Frontal cortex (tissue), 4 donors: ENCODE results near the gene PDCL3. TPM values are rescaled to one million over a fixed set of nuclear protein-coding genes. Genes with fewer than 3 reads are reported as not detected.

Experiments
- DNase-seq, 2 donors: peaks; one replicate each; pipeline ENCODE4 v3.0.0; 2012; ENCODE audit warnings: low spot score in 2 of 2
- FAIRE-seq: peaks from 2 replicates; lab custom pipeline; 2012; peaks lifted over from hg19 to GRCh38; lab: Jason Lieb, UNC
- total RNA-seq: library from RNA; depleted of rRNA; stranded (reverse); fragments of >200 nt; gene quantifications from one replicate; pipeline ENCODE4 v1.2.3, GENCODE V29; 2014
- donor health status: control.
- donor health status: control.
- donor health status: control.

Gene PDCL3
- total RNA-seq, 1 donor from 2014 or later, result 9.8 TPM

DNA sequence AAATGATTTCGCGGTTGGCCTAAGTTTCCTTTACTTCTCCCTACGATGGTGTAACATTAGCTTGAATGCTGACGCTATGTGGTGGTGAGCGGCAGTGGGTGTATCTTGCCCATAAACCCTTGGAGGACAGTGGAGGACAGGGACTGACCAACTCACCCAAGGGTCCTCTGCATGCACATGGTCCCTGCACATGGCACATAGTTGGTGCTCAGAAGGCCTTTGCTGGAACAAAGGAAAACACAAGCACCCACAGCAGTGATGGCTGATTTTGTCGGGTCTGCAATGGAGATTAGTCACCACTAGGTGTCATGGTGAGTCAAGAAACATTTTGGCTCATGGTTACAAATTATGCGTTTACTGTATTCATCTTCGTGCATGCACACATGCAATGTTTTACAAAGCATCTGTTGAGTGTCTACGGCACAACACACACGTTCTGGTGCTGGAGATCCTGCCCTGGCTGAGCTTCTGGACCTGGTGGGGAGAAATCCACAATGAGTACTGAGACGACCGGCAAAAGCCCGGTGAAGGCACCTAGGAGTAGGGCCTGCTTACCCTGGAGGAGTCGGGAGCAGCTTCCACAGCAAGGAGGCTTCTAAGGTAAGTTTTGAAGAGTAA is 44.0 kb downstream of the PDCL3 start:
- no peak for FAIRE-seq
- peak; percentile 49 to 64 for DNase-seq

DNA sequence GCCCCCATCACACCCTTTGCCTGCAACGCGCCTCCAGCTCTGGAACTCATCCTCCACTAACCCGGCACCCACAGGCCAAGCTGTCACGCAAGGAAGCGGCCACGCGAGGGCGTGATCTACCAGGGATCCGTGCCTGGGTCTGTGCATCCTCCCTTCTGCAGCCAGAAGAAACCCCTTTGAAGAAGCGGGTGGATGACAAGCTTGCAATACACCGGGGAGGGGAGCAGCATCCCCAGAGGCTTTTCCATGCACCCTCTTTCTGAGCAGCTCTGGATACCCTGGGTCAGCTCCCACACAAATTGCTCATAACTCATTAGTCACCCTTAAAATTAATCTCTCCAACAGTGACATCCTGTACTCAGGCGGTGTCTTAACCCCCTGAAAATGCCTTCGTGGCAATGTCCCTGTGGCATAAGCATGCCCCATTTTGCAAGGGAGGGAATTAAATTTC is 47.6 kb downstream of the PDCL3 start:
- FAIRE-seq (no peak), DNase-seq (peak; percentile 33 to 73)

DNA sequence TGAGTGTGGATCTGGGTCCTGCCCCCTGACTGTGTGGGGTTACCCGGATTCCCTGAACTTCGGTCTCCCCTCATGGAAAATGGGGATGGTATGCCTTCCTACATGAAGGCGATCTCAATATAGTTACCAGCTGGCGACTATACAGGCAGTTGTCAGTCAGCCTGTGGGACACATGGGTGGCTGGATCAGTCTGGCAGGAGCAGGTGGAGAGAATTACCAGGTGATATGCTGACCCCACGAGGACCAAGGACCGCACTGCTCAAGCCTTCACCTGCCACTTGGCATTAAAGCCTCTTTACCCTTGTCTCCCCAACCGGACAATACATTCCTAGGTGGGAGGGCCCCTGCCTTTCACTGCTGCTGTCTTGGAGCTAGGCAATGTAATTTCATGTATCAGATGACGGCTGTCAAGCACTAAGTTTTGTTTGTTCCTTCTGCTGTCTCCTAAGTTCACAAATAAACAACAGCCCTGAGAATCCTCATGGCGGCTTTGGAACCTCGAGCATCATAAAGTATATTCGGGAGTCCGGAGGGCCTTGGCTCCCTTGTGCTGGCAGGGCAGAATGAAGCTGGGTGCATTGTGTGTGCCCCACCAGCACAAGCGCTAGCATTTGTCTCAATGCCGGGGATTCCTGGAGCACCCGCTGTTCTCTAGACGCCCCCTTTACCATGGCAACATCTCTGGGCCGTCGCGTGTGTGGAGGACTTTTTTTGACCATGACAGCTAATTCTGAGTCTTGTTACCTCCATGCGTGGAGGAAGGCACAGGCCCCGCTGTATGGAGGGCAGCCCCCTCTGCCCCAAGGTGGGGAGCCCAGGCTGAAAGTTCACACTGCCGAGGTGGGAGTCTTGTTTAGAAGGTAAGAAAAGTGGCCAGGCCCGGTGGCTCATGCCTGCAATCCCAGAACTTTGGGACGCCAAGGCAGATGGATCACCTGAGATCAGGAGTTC is 48.6 kb downstream of the PDCL3 start:
- FAIRE-seq, result no peak
- DNase-seq, result no peak

DNA sequence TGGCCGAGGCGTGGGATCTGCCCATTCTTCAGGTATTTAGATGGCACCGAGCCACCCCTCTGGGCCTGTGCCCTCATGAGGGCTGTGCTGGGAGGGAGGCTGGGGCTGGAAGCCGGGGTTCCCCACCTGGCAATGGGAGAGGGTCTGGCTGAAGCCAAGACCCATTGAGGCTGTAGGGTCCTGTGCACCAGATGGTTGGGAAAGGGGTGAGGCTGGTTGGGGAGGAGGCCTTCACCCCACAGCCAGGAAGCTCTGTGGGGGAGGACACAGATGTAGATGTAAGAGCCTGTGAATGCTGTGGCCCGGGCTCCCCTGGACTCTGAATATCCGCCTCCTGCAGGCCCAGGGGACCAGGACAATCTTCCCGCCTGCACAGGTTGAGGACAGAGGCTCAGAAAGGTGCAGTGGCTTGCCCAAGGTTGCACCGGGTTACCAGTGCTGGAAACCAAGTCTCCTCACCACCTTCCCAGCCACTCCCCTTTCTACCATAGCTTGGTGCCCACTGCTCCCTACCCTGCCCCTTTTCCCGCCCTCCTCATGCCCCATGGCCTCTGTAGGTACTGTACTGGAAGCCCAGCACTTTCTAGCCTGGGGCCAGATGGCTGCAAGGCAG is 49.7 kb downstream of the PDCL3 start:
- FAIRE-seq (no peak), DNase-seq (no peak)

DNA sequence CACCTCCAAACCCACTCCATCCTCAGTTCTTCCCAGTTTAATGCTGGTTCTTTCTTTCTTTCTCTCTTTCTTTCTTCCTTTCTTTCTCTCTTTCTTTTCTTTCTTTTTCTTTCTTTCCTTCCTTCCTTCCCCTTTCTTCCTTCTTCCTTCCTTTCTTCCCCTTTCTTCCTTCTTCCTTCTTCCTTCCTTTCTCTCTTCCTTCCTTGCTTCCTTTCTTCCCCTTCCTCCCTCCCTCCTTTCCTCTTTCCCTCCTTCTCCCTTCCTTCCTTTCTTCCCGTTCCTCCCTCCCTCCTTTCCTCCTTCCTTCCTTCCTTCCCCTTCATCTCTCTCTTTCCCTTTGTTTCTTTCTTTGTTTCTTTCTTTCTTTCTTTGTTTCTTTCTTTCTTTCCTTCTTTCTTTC is 50.9 kb downstream of the PDCL3 start:
- FAIRE-seq, result no peak
- no peak for DNase-seq

DNA sequence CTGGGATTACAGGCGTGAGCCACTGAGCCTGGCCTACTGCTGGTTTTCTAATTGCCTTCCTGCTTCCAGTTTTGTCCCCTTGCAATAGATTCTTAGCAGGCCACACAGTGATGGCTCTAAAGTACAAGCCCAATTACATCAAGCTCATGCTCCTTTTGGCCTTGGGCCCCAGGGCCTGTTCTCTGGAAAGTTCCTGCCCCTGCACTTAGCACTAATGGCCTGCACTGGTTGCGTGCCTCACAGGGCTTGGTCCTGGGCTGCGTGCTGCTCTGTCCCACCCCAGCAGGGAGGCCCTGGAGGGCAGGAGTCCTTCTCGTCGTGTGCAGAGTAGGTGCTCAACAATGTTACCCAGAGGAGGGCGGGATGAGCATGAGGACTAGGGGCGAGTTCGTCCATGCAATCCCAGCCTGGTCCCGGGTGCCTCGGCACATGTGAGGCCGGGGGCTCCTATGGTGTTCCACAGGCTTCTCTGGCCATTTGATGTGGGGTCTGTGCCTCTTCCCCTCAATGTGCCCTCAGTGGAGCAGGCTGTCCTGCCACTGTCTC is 51.7 kb downstream of the PDCL3 start:
- DNase-seq, result no peak
- FAIRE-seq, result no peak

DNA sequence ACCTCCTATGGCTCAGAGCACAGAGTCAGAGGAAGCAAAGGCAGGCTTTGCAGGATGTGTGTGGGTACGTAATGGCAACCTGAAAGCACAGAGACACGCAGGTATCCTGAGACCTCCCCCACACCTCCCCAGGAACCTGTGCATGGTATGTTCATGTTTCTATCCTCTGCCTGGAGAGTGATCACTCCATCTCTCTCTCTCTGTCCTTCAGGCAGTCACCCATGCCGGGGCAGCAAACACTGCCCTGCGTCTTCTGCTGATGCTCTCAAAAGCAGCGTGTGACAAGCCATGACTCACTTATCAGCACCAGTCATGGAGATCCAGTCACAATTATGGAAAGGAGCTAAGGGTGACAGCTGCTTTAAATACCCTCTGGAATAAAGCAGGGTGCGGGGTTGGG is 52.7 kb downstream of the PDCL3 start:
- no peak for DNase-seq
- no peak for FAIRE-seq

DNA sequence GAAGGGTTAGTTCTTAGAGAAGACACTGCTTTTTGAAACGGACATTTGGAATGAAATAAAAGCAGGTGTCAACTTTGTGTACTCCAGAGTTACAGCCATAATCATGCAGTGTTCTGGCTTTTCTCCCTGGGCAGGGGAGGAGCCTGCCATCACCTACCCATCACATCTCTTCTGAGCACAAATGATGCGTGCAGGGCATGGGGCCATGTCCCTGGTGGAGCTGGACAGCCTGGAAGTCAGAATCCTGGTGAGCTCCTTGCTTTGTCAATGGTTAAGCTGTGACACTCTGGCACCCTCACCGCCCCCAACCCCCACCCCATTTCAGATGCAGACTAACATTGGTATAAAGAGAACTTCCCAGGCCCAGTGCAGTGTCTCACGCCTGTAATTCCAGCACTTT is 53.1 kb downstream of the PDCL3 start:
- DNase-seq (no peak), FAIRE-seq (no peak)

DNA sequence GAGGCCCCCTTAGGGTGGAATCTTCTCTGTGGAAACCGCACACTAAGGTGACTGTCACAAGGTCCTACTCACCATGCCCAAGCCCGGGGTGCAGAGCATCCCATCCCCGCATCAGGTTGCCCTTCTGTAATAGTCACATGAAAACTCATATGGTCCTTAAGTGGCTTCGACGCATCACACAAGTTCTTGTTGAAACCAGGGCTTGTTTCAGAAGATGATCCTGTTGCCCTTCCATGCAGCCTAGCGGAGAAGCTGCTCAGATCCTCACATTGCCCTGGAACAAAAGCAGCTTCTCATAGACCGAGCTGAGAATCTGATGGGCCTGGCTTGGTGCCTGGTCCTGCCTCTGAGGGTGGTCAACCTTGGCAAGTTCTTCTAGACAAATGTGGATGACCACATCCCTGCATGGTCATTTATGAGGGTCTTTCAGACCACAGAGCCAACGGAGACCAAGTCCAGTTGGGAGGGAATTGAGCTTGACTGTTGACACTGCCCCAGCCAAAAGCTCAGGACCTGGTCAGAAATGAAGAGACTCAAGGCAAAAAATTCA is 54.1 kb downstream of the PDCL3 start:
- FAIRE-seq (no peak), DNase-seq (no peak)

DNA sequence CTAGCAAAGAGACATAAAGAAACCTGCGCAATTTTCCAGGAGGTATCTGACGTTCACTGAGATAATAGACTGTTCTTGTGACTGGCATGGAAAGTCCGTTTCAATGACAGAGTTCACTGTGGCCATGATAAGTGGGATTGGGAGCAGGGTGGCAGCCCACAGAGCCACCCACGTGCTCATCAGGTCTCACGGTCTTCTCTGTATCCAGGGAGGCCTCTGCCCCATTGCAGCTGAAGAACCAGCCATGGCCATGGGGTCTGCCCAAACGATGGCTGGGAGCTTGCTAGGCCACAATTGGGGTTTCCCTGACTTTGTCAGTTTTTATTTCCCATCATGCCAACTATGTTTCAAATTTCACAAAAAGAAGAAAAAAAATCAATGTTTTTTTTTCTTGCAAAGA is 57.2 kb downstream of the PDCL3 start:
- DNase-seq (no peak), FAIRE-seq (no peak)

DNA sequence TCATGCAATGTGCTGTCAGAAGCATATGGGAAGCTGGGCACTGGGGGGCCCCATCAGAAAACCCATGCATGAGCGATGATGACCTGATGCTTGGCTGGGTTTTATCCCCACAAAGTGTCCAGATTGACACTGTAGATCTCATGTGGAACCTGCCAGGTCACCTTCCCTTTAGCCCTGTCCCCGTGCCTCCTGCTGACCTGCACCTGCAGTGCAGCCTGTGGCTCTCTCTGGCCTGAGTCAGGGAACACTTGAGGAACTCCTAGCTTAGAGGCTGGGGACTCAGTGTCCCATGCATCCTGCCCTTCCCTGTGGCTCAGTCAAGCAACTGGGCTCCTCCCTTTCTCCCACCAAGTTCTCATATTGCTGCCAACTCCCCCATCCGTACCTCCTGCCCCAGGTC is 57.7 kb downstream of the PDCL3 start:
- DNase-seq (no peak), FAIRE-seq (no peak)

DNA sequence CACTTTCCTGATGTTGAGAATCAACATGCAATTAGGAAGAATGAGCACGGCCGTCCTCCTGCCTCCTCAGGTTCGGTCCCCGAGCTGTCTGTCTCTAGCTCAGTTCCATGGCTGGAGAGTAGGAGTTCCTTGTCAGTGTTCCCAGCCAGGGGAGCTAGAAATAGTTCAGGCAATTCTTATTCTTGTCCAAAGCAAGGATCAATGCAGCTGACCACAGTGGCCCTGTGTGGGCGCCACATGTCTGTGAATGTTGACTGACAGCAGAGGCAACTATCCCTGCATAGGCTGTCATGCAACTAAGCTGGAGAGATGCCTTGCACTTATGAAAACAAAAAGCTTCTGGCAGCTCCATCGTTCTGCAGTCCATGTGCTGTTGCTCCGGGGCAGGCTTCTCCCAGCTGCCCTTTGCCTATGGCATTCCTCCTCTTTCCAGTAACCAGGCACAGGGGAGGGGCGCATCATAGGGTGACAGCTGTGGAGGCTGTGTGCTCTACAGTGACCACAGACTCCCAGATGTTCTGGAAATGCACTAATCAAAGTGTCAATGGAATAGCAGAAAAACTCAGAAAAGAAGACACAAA is 58.7 kb downstream of the PDCL3 start:
- no peak for FAIRE-seq
- DNase-seq, result no peak

DNA sequence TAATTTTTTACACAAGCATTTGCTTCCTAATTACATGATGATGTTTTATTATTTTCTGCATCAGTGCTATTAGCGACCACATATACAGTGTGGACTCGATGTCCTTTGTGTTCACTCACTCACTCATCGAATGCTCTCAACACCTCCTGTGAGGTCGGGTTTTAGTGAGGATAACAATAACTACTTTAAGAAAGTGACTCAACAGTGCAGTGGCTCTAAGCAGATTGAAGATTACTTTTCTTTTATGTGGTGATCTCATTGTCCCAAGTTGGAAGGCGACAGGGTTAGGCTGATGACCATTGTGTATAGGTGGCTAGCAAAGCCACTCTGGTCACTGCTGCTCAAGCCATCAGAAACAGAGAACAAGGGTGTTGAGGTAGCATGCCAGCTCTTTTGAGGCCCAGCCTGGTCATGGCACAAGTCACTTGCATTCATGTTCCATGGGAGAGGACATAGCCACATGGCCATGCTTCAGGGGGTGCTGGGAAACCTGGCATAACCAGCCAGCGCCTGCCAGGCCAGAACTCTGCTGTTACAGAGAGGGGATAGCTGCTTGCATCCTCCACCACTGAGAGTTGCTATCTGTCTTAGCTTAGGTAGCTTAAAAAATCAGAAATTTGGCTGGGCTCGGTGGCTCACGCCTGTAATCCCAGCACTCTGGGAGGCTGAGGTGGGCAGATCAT is 60.4 kb downstream of the PDCL3 start:
- no peak for FAIRE-seq
- no peak for DNase-seq

DNA sequence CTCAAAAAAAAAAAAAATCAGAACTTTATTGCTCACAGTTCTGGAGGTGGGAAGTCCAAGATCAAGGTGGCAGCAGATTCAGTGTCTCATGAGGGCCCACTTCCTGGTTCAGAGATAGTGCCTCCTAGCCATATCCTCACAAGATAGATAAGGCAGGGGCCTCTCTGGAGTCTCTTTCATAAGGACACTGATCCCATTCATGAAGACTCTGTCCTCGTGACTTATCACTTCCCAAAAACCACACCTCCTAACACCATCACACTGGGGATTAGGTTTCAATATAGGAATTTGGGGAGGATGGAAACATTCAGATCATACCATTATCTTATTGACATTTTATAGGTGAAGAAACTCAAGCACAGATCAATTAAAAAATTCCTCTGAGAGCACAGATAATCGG is 61.1 kb downstream of the PDCL3 start:
- no peak for DNase-seq
- FAIRE-seq, result no peak

DNA sequence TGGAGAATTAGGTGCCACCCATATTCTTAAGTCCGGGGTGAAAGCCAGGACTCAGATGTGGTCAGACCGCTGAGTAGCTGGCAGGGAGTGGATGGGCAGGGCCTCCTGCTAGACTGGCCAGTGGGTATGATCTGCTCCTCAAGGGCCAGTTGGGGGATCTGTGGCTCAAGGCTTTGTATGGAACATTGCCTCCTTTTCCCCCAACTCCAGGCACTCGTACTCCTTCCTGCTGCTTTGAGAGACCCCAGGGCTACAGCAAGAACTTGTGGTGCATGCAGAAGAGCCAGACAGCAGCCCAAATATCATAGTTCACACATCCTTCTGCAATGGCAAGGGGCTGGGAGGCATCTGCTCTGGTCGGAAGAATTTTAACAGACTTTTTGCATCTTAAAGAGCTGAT is 61.7 kb downstream of the PDCL3 start:
- DNase-seq (no peak), FAIRE-seq (no peak)

DNA sequence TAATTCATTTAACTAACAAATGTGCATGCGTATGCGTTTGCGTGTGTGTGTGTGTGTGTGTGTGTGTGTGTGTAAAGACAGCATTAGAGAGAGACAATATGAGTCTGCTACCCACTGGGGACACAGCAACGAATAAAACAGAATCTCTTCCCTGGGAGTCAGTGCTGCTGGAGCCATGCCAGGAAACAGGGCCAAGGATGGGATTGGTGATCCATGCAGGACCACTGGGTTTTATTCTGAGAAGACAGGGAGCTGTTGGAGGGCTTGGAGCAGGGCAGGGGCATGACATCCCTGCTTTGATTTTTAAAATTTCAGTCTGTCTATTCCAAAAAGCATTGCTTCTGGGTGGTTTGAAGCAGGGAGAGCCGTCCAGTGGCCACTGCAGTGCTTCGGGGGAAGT is 62.9 kb downstream of the PDCL3 start:
- no peak for FAIRE-seq
- no peak for DNase-seq
